Measurements from ENCODE around the gene DGKK.

GRCh38 chrX:50484662-50485061 is 14.0 kb upstream of the DGKK start:
- TF ChIP-seq CTCF (IDR thresholded peaks at IDR 0.05) (no peak), POLR2A (IDR thresholded peaks at IDR 0.05) (no peak)
